Ascending aorta (tissue), 2 donors: Measurements from ENCODE around the gene TMIE. TPM values are rescaled to one million over a fixed set of nuclear protein-coding genes. Genes with fewer than 3 reads are reported as not detected.

Source experiments
- DNase-seq, 2 donors: peaks; one replicate each; pipeline ENCODE4 v3.0.0-alpha.2; 2019; ENCODE audit warnings: low spot score in 2 of 2
- H3K27ac ChIP-seq, 2 donors: fragments of 200-600 bp; sonication (generic); one replicate each; pipeline ENCODE4 v1.5.1; 2016 to 2017; ENCODE audit warnings: mild to moderate bottlenecking in 1 of 2
- H3K27me3 ChIP-seq: fragments of 200-600 bp; sonication (generic); one replicate; pipeline ENCODE4 v1.5.1; 2017
- H3K36me3 ChIP-seq, 2 donors: fragments of 200-600 bp; sonication (generic); one replicate each; pipeline ENCODE4 v1.5.1; 2016
- H3K4me1 ChIP-seq, 2 donors: fragments of 200-600 bp; sonication (generic); one replicate each; pipeline ENCODE4 v1.5.1; 2016 to 2017; ENCODE audit warnings: mild to moderate bottlenecking in 1 of 2
- H3K4me3 ChIP-seq, 2 donors: fragments of 200-600 bp; sonication (generic); one replicate each; pipeline ENCODE4 v1.5.1; 2016 to 2017; ENCODE audit warnings: mild to moderate bottlenecking in 1 of 2
- H3K9me3 ChIP-seq, 2 donors: fragments of 200-600 bp; sonication (generic); one replicate each; pipeline ENCODE4 v1.5.1; 2016
- CTCF ChIP-seq, 3 experiments: fragments of 200-600 bp in 2 of 3; fragments of 450-650 bp in 1 of 3; sonication (generic) in 2 of 3; IDR thresholded peaks; one replicate each; pipeline ENCODE4 v1.5.1; 2016 to 2019; ENCODE audit warnings: antibody characterized with exemption in 3 of 3, mild to moderate bottlenecking in 1 of 3, moderate library complexity in 1 of 3
- intact Hi-C: fragments of 100-400 bp; cut with DNase I; formaldehyde crosslinking; loops from one replicate; pipeline ENCODE4 v1.15.1; 2023
- total RNA-seq: library from RNA; depleted of rRNA; stranded (reverse); fragments of >200 nt; gene quantifications from one replicate; pipeline ENCODE4 v1.1.0, GENCODE V29; 2016

Gene TMIE
- total RNA-seq, 1 donor from 2014 or later: 8.5 TPM

GRCh38 chr3:46721009-46721408 lies 19.8 kb downstream of the TMIE start:
- DNase-seq: no peak
- H3K4me1 ChIP-seq: no peaks in the 10 kb centered on the region
- intact Hi-C loops: no loop called here
- H3K9me3 ChIP-seq: no peaks in the 10 kb centered on the region
- no peaks in the 10 kb centered on the region for H3K27me3 ChIP-seq
- no peak for TF ChIP-seq CTCF (IDR thresholded peaks at IDR 0.05)
- H3K4me3 ChIP-seq: no peak overlapping the region
- H3K36me3 ChIP-seq: no peaks in the 10 kb centered on the region
- H3K27ac ChIP-seq: no peak overlapping the region

GRCh38 chr3:46722443-46722842 lies 21.3 kb downstream of the TMIE start:
- Histone ChIP-seq H3K4me3 (no peak overlapping the region), H3K27me3 (no peaks in the 10 kb centered on the region), H3K4me1 (no peaks in the 10 kb centered on the region), H3K27ac (no peak overlapping the region), H3K9me3 (no peaks in the 10 kb centered on the region), H3K36me3 (no peaks in the 10 kb centered on the region)
- no peak for DNase-seq
- TF ChIP-seq CTCF (IDR thresholded peaks at IDR 0.05): no peak
- intact Hi-C loops: no loop called here

GRCh38 chr3:46724424-46724823 lies 23.2 kb downstream of the TMIE start:
- TF ChIP-seq CTCF (IDR thresholded peaks at IDR 0.05): no peak
- intact Hi-C loops: no loop called here
- Histone ChIP-seq H3K27me3 (no peaks in the 10 kb centered on the region), H3K27ac (no peak overlapping the region), H3K4me3 (no peak overlapping the region), H3K9me3 (no peaks in the 10 kb centered on the region), H3K36me3 (no peaks in the 10 kb centered on the region), H3K4me1 (no peaks in the 10 kb centered on the region)
- DNase-seq: no peak

GRCh38 chr3:46725621-46726314 lies 24.6 kb downstream of the TMIE start:
- no peaks in the 10 kb centered on the region for H3K36me3 ChIP-seq
- intact Hi-C loops: no loop called here
- no peak for TF ChIP-seq CTCF (IDR thresholded peaks at IDR 0.05)
- no peaks in the 10 kb centered on the region for H3K4me1 ChIP-seq
- DNase-seq: no peak
- no peaks in the 10 kb centered on the region for H3K9me3 ChIP-seq
- H3K4me3 ChIP-seq: no peak overlapping the region
- H3K27ac ChIP-seq: no peak overlapping the region
- no peaks in the 10 kb centered on the region for H3K27me3 ChIP-seq

GRCh38 chr3:46729038-46729437 lies 27.8 kb downstream of the TMIE start:
- no peaks in the 10 kb centered on the region for H3K4me1 ChIP-seq
- no peak for TF ChIP-seq CTCF (IDR thresholded peaks at IDR 0.05)
- H3K36me3 ChIP-seq: no peaks in the 10 kb centered on the region
- intact Hi-C loops: no loop called here
- H3K27ac ChIP-seq: no peak overlapping the region
- no peak for DNase-seq
- H3K9me3 ChIP-seq: no peaks in the 10 kb centered on the region
- H3K27me3 ChIP-seq: no peaks in the 10 kb centered on the region
- no peak overlapping the region for H3K4me3 ChIP-seq

- TF ChIP-seq CTCF (IDR thresholded peaks at IDR 0.05): no peak
- Histone ChIP-seq H3K4me1 (no peaks in the 10 kb centered on the region), H3K4me3 (no peak overlapping the region), H3K27ac (no peak overlapping the region), H3K9me3 (no peaks in the 10 kb centered on the region), H3K36me3 (no peaks in the 10 kb centered on the region), H3K27me3 (no peaks in the 10 kb centered on the region)
- intact Hi-C loops: no loop called here
- DNase-seq: no peak
Measured at GRCh38 chr3:46730819-46731218, 29.6 kb downstream of the TMIE start.
